Posterior vena cava (tissue), 2 donors: ENCODE results near the gene ZDHHC11. TPM values are rescaled to one million over a fixed set of nuclear protein-coding genes. Genes with fewer than 3 reads are reported as not detected.
A peak's percentile ranks its signal among the peaks of the same experiment; 100 is the strongest.
"Not testable (repeated sequence)": the region's sequence is repeated elsewhere in the genome, so short reads cannot be mapped to it uniquely, and the experiment has no call there.

Experiments used
- DNase-seq: peaks from one replicate; pipeline ENCODE4 v3.0.0-alpha.2; 2020; ENCODE audit warnings: low spot score
- intact Hi-C, 2 donors: fragments of 100-400 bp; cut with DNase I; formaldehyde crosslinking; loops; one replicate each; pipeline versions ENCODE4 v1.14.1 to v1.14.2; 2022 to 2023
- total RNA-seq, 2 donors: library from RNA; stranded (reverse); fragmentation: NEBNext Ultra II Directional; extraction: Animal tissue kit (Norgen Biotek cat#: 25700); gene quantifications; one replicate each; pipeline ENCODE4 v1.2.1, GENCODE V29; 2021
- donor health status: DM: yes; HTN: yes; CAD: no.
- donor health status: DM: yes; HTN: yes; CAD: no.

Gene ZDHHC11
- total RNA-seq, 2 donors from 2014 or later: 8.9 to 29.1 TPM

DNA sequence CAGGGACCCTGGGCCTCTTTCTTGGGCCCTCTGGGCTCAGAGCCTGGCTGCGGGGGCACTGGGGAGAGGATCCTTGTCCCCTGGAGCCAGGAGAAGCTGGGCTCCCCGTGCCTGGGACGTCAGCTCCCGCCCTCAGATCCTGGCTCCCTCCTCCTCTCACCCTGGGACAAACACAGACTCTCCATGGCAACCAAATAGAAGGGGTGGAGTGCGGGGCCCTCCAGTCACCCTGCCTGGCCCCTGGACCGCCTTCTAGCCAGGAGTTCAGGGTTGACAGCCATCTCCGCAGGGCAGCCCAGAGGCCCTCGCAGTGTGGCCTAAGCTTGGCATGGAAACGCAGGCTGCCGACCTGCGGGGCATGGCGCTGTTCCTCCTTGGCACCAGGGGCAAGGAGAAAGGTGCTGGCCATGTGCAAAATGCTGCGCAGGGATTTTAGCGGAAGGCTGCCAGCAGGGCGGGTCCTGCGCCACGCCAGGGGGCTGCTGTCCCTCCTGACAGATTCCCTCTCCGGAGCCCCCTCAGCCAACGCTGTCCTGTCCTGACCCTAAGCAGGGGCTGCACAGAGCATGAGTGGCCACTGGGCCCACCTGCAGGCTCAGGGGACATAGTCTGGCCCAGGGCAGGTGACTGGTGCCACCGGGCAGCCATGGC is 1.0 kb downstream of the ZDHHC11 start:
- peak; percentile 88 for DNase-seq
- intact Hi-C loops: no loop called here

GRCh38 chr5:848671-849111 is 2.1 kb downstream of the ZDHHC11 start:
- intact Hi-C loops: no loop called here
- peak; percentile 73 for DNase-seq

- intact Hi-C loops: not testable (repeated sequence)
- DNase-seq: peak; percentile 73
Observed at GRCh38 chr5:847736-848135, 3.0 kb downstream of the ZDHHC11 start.

DNA sequence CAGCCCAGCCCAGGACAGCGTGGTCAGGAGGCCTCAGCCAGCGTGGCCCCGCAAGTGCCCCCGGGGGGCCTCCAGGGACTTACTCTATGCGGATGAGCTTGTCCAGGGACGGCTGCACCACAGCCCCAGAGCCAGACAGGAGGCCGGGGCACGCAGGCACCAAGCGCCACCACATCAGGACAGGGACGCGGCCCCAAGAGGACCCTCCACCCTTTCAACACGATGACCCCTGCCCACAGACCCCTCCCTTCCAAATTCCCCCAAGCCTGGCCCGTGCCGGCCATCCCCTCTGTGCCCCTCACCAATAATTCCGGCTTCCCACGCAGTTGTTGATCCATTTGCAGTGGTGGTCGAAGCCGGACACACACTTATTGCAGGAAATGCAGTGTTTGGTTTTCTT is 3.6 kb downstream of the ZDHHC11 start:
- intact Hi-C loops: not testable (repeated sequence)
- peak; percentile 41 for DNase-seq

DNA sequence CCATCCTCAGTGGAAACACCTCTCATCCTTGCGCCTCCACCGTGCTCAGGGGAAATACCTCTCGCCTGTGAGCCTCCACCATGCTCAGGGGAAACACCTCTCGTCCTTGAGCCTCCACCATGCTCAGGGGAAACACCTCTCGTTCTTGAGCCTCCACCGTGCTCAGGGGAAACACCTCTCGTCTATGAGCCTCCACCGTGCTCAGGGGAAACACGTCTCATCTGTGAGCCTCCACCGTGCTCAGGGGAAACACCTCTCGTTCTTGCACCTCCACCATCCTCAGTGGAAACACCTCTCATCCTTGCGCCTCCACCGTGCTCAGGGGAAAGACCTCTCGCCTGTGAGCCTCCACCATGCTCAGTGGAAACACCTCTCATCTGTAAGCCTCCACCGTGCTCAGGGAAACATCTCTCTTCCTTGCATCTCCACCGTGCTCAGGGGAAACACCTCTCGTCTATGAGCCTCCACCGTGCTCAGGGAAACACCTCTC is 4.1 kb downstream of the ZDHHC11 start:
- peak; percentile 81 for DNase-seq
- intact Hi-C loops: not testable (repeated sequence)

GRCh38 chr5:845676-846601 is 4.8 kb downstream of the ZDHHC11 start:
- DNase-seq: peak; percentile 57
- intact Hi-C loops: not testable (repeated sequence)

DNA sequence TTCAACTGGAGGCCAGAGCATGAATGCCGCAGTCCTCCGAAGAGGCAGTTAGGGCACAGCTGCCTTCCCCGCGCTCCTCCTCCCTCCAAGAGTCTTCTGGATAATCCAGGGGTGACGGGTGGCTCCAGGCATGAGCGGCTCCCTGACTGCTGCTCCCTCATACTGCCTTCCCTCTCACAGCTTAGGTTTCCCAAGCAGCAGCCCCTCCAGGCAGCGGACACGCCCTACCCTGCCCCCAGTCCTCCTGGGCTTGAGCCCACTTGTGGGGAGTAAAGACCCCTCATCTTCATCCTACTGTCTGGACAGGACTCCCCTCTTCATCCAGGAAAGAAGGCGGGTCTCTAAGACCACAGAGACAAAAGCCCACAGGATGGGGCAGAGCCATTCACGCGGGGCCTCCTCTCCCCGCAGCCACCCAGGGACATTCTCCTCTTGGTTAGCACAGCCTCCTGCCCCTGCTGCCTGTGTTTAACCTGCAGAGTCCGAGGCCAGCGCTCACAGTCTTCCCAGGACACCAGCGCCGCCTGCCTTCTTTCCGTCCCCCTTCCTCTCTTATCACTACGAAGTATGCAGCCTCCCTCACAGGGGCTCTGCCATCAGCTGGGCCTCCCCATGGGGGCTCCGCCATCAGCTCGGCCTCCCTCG is 5.6 kb downstream of the ZDHHC11 start:
- DNase-seq: peak; percentile 82
- intact Hi-C loops: not testable (repeated sequence)

DNA sequence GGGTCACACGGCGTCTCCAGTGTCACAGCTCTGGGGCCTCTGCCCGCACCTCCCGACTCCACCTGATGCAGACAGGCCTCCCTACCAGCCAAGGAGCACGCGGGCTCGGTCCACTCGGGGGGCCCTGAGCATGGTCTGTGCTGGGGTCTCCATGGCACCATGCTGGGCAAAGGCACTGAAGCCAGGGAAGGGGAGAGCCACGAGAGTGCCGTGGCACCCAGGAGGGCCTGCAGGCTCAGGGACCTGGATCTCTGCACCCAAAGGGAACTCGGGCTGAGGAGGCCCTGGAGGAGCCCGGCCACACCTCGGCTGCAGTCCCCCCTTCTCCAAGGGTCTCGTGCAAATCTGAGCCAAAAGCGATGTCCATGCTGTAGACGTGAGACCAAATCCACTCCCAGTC is 6.4 kb downstream of the ZDHHC11 start:
- peak; percentile 83 for DNase-seq
- intact Hi-C loops: loop anchor here in 1 of 2 donors (5.0 kb wide), 1 partner anchor 87 kb away; no protein-coding TSS in a partner anchor

GRCh38 chr5:843926-844325 is 6.9 kb downstream of the ZDHHC11 start:
- intact Hi-C loops: loop anchor here in 1 of 2 donors (5.0 kb wide), 1 partner anchor 87 kb away; no protein-coding TSS in a partner anchor

GRCh38 chr5:843371-843770 is 7.4 kb downstream of the ZDHHC11 start:
- intact Hi-C loops: loop anchor here in 1 of 2 donors (5.0 kb wide), 1 partner anchor 86 kb away; no protein-coding TSS in a partner anchor
- peak; percentile 82 for DNase-seq

More at GRCh38 chr5:843926-844325, 6.9 kb downstream of the ZDHHC11 start:
- peak; percentile 83 for DNase-seq

GRCh38 chr5:842402-843221 is 8.2 kb downstream of the ZDHHC11 start:
- peak; percentile 84 for DNase-seq
- intact Hi-C loops: loop anchor here in 1 of 2 donors (5.0 kb wide), 1 partner anchor 85 kb away; no protein-coding TSS in a partner anchor

DNA sequence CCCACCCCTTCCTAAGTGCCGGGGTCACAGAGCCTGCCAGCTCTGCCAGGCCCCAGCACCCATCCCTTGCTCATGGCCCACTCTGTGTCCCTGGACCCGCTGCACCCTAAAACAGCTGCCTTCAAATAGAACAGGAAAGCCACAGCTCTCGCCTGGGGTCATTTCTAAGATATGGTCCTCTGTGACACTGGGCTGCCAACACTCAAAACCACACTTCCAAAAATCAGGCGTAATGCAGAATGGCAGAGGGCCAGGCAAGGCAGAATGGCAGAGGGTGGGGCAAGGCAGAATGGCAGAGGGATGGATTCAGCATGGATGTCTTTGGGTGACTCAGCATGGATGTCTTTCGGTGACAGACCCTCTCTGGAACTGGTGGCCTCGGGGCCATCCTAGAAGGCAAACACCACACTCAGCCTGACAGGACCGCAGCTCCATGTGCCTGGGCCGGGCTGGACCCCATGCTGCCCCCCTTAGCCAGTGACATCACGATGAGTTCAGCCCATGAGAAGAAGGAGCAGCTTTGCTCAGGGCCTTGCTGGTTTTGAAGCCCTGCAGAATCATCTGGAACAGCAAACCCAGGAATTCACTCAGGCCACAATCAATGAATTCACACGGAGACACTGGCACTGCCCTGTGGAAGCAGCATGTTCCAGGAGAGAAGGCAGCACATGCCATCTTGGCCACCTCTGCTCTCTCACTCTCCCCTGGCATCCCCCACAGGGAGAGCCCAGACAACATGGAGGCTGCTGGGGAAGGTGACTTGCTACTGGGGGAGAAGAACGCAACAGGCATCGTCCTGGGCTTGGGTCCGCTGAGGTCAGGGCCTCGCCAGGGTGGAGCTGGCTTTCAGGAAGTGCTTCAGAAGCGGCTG is 9.0 kb downstream of the ZDHHC11 start:
- intact Hi-C loops: loop anchor here in 1 of 2 donors (5.0 kb wide), 1 partner anchor 84 kb away; no protein-coding TSS in a partner anchor
- DNase-seq: peak; percentile 85

DNA sequence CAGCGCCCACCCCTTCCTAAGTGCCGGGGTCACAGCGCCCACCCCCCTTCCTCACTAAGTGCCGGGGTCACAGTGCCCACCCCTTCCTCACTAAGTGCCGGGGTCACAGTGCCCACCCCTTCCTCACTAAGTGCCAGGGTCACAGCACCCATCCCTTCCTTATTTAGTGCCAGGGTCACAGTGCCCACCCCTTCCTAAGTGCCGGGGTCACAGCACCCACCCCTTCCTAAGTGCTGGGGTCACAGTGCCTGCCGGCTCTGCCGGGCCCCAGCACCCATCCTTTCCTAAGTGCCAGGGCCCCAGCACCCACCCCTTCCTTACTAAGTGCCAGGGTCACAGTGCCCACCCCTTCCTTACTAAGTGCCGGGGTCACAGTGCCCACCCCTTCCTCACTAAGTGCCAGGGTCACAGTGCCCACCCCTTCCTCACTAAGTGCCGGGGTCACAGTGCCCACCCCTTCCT is 9.8 kb downstream of the ZDHHC11 start:
- DNase-seq: peak; percentile 68
- intact Hi-C loops: loop anchor here in 1 of 2 donors (5.0 kb wide), 1 partner anchor 84 kb away; no protein-coding TSS in a partner anchor

DNA sequence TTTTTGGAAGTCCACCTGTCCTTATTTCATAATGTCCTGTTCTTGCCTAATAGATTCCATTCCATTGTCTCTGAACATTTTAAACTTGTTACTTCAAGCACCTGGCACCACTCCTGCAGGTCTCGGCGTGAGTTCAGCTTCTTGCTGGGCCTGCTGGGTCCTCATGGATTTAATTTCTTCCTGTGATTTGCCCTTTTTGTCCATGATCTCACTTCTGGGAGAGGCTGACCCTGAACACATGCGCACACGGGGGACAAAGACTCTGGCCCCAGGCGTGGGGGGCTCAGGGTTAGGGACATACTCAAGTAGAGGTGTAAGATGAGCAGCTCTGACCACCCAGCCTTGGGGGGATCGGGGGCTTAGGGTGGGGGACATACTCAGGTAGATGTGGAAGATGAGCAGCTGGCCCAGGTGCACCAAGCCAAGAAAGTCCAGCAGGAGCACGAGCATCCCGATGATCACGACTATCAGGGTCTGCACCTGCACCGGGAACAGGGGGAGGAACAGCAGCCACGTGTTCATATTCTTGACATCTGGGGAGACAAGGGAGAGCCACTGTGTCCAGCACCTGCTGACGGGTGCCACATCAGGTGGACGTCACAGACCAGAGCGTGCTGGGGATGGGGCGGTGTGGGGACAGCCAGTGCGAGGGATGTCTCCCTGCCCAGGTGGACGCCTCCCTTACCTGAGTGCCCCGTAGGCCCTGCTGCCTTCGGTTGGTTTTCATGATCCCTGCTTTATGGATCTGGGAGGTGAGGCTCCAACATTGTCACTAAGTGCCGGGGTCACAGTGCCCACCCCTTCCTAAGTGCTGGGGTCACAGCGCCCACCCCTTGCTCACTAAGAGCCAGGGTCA is 10.4 kb downstream of the ZDHHC11 start:
- DNase-seq: peak; percentile 84
- intact Hi-C loops: loop anchor here in 1 of 2 donors (5.0 kb wide), 1 partner anchor 83 kb away; no protein-coding TSS in a partner anchor

DNA sequence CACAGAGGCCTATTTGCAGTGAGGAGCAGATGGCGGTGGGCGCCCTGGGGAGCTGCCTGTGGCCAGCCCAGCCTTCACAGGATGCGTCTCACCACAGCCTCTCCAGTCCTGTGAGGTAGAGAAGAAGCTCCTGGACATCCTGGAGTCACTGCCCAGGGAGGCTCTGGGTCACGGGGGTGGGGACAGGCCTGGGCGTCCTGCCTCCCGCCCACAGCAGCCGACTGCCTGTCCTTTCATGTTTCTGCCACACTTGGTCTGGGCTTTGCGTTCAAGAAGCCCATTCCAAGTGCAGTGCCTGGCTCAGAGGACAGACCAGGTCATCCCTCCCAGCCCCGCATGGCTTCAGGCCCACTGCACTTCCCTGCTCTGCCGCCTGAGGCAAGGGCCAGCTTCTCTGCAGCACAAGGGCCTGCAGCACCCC is 12.3 kb downstream of the ZDHHC11 start:
- DNase-seq: peak; percentile 84
- intact Hi-C loops: not testable (repeated sequence)

GRCh38 chr5:837621-838121 is 13.1 kb downstream of the ZDHHC11 start:
- intact Hi-C loops: not testable (repeated sequence)
- DNase-seq: peak; percentile 48
